Subcutaneous adipose tissue (tissue), 4 donors: Measurements from ENCODE around the gene RELT. TPM values are rescaled to one million over a fixed set of nuclear protein-coding genes. Genes with fewer than 3 reads are reported as not detected.

Experiments used
- total RNA-seq, 4 donors: library from RNA; depleted of rRNA; stranded (reverse); fragments of >200 nt; gene quantifications; one replicate each; pipeline ENCODE4 v1.1.0, GENCODE V29; 2016
- TF ChIP-seq, protein P1 (sequence below): fragments of 450-650 bp; IDR thresholded peaks from one replicate; pipeline ENCODE4 v1.5.1; 2016; ENCODE audit warnings: low read depth, mild to moderate bottlenecking, control low read depth, antibody characterized with exemption, moderate library complexity

The RELT gene
- total RNA-seq, 4 donors from 2014 or later: 3.1 to 5.1 (median 4.0) TPM

DNA sequence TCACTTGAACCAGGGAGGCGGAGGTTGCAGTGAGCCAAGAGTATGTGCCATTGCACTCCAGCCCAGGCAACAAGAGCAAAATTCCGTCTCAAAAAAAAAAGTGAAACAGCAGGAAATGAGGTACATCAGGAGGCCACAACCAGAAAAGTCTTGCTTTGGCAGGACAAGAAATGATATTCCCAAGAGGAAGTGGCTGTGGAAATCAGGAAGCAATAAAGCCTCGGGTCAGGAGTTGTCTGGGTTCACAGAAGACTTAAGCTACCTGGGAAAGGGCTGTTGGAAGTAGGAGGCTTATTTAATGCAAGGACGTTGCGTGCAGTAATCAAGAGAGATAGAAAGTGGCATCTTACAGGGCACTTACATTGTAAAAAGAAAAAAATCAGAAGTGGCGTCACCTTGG is 9.2 kb upstream of the RELT start:
- TF ChIP-seq, protein P1, sequence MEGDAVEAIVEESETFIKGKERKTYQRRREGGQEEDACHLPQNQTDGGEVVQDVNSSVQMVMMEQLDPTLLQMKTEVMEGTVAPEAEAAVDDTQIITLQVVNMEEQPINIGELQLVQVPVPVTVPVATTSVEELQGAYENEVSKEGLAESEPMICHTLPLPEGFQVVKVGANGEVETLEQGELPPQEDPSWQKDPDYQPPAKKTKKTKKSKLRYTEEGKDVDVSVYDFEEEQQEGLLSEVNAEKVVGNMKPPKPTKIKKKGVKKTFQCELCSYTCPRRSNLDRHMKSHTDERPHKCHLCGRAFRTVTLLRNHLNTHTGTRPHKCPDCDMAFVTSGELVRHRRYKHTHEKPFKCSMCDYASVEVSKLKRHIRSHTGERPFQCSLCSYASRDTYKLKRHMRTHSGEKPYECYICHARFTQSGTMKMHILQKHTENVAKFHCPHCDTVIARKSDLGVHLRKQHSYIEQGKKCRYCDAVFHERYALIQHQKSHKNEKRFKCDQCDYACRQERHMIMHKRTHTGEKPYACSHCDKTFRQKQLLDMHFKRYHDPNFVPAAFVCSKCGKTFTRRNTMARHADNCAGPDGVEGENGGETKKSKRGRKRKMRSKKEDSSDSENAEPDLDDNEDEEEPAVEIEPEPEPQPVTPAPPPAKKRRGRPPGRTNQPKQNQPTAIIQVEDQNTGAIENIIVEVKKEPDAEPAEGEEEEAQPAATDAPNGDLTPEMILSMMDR: no peak

DNA sequence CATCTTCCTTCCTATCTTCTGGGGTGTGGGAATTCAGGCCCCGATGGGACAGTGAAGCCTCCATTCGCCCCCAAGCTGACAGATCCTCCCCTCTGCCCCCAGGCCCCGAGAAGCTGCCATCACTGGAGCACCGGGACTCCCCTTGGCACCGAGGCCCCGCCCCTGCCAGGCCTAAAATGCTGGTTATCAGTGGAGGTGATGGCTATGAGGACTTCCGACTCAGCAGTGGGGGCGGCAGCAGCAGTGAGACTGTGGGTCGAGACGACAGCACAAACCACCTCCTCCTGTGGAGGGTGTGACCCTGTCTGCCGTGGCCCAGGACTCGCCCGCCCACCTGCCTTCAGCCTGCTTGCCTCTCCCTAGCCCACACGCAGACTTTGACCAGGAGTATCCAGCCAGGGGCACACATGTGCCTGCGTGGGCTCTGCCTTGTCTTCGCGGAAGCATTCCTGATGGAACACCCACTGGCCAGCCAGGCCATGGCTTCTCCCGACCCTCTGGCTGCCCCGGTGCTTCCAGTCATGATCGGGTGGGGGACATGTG is 8.6 kb upstream of the RELT start:
- TF ChIP-seq, protein P1: no peak

DNA sequence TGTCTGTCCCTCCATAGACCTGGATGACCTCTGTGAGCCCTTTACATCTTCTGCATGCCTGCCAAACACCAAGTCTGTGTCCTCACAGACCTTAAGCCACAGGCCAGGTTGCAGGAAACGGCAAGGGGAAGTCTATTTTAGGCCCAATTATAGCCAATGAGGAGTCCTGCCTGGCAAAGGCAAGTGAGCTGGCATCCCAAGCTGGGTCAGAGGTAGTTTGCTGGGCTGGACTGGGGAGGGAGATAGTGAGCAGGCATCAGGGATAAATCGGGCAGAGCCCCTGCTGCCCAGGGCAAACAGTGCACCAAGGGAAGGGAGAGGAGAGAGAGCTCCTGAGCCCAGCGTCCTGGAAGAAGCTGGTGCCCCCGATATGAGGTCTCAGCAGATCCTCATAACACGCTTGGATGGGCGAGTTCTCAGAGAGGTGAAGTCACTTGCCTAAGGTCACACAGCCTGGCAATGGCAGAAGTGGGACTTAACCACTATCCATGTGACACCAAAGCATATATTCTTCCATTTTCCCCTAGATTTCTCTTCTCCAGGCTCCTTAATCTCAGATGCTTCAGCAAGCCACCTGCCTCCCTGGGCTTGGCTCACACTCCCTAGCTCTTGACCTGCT is 3.7 kb upstream of the RELT start:
- TF ChIP-seq, protein P1: no peak

DNA sequence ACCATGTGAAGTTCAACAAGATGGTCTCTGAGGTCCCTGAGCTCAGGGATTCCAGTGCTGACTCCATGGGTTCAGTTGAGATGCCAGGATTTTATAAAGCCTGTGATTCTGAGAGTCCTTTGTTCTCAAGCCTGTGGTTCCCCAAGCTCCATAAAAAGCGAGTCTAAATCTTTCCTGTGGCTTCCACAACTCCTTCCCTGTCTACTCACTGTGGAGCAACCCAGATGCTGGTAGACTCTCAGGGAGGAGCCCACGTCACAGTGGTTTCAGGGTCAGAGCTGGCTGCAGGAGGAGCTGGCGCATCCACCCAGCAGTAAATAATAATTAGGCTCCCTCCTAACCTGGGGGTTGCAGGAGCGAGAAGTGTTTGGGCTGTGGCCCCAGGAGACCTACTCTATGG is 2.0 kb upstream of the RELT start:
- TF ChIP-seq, protein P1: no peak

DNA sequence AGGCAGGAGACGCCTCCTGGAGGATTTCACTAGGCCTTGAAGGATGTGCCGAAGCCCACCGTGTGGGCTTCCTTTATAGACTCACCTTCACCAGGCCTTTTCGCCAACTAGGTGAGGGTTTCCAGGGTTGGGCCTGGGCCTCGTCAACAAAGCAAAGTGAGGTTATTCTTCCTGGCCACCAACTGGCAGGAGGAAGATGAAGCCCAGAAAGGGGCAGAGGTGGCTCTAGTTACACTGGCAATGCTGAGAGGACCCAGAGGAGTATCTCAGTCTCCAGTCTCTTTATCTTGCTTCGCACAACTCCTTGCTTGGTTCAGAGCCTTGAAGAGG is 404 bp upstream of the RELT start:
- TF ChIP-seq, protein P1: no peak

DNA sequence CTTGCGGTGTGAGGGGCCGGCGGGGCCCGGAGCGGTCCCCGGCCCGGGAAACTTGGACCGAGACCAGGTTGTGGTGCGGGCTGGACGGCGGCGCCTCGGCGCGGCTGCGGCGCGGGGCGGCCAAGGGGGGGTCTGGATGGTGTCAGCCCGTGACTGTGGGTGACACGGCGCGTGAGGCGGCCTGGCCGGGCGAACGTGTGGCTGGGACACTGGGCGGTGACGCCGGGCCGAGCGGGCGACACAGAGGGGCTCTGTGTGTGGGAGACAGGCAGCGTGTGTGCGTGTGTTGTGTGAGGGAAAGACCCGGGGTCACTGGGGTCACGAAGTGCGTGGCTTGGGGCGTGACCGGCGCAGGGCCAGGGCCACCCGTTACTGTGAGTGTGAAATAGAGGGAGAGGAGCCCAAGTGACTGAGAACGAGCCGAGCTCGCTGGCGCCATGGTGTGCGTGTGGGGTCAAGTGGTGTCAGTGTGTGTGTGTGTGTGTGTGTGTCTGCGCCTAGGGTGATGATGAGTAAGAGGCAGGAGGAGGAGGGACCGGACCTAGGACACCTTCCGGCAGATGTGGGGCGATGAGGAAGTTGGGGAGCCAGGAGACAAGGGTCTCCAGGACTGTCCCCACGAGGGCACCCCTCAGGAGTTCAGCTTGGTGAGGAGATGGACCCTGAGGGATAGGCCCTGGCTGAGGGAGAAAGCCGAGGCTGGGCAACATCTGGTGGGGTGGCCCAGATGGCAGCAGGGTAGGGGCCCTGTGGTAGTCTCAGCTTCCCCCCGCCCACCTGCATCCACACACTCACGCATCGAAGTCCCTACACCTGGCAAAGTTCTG is 817 bp downstream of the RELT start:
- TF ChIP-seq, protein P1: no peak

DNA sequence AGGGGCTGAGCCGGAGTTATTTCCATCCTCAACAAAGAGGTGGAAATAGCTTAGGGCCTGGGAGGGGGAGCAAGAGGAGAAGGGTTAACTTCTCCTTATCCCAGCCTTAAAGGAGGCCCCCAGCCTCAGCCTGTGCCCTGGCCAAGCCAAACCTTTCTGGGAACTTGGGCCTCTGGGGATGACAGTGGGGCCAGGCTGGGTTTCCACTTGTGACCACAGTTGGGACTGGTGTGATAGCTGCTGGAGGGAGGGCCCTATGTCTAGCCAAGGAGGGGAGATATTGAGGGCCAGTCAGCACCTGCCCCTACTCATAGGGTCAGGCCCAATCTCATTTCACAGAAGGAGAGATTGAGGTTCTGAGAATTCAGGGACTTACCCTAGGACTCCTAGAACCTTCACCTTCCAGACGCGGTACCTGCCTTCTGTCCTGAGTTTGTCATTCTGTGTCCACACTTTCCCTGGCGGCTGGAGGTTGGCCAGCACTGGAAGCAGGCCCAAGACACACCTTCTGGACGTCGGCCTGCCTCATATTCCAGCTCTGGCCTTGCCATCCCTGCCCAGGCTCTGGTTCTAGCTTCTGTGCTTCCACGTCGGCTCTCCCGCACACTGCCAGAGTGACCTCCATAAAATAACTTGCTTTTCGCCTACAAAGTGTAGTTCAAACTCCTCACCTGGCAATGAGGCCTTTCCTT is 3.1 kb downstream of the RELT start:
- TF ChIP-seq, protein P1: no peak
